ENCODE results near the gene TP53I13. TPM values are rescaled to one million over a fixed set of nuclear protein-coding genes. Genes with fewer than 3 reads are reported as not detected.

TP53I13 gene
- total RNA-seq, 1 experiment from 2014 or later = 123 TPM

DNA sequence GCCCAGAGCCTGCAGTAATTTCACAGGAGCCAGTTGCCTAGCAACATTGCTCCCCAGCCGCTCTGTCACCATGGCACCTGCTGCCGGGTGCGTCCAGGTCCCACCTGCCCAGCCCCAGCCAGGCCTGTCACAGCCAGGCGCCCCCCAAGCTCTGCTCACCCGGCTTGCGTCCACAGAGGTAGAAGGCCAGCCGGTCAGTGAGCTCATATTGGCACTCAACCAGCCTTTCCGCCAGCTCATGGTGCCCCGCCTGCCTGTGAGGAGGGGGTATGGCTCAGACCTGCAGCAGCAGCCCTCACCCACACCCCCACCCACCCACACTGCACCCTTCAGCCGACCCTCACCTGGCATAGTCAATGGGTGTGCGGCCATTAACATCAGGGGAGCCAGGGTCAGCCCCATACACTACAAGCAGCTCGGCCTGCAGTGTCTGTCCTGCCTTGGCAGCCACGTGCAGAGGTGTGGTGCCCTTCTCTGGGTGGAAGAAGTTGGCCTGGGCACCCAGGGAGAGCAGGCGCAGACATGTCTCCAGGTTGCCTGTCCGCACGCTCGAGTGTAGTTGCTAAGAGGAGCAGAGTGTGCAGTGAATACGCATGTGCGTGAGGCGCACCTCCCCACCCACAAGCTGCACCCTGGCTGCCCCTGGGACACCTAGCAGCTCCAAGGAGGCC is 13.2 kb downstream of the TP53I13 start:
- Histone ChIP-seq H3K9me3 (ENCODE audit: control insufficient read depth, insufficient read depth, low read depth, low read length) (no peaks in the 10 kb centered on the region), H3K27ac (ENCODE audit: low read length) (no peak overlapping the region), H3K36me3 (ENCODE audit: control insufficient read depth, insufficient read depth, low read length) (0 out of 2 replicates have a peak, but pooled peaks cover 2% of the 10 kb centered on the region), H3K4me3 (ENCODE audit: low read depth in 2 of 2, low read length in 2 of 2) (no peak overlapping the region), H3K27me3 (ENCODE audit: control insufficient read depth, insufficient read depth, low read length) (no peaks in the 10 kb centered on the region), H3K4me1 (ENCODE audit: control insufficient read depth, insufficient read depth, low read length) (peaks cover 5% of the 10 kb centered on the region; the same call in 1 of the 2 replicates)
- TF ChIP-seq TCF7L2 (IDR thresholded peaks at IDR 0.05; ENCODE audit: low read depth, low read length) (no peak), SIN3A (IDR thresholded peaks at IDR 0.05; ENCODE audit: borderline replicate concordance, insufficient read depth, low read depth, low read length) (no peak), POLR2AphosphoS5 (IDR thresholded peaks at IDR 0.05; ENCODE audit: low read depth, low read length) (no peak)
- TF ChIP-seq, protein P1, sequence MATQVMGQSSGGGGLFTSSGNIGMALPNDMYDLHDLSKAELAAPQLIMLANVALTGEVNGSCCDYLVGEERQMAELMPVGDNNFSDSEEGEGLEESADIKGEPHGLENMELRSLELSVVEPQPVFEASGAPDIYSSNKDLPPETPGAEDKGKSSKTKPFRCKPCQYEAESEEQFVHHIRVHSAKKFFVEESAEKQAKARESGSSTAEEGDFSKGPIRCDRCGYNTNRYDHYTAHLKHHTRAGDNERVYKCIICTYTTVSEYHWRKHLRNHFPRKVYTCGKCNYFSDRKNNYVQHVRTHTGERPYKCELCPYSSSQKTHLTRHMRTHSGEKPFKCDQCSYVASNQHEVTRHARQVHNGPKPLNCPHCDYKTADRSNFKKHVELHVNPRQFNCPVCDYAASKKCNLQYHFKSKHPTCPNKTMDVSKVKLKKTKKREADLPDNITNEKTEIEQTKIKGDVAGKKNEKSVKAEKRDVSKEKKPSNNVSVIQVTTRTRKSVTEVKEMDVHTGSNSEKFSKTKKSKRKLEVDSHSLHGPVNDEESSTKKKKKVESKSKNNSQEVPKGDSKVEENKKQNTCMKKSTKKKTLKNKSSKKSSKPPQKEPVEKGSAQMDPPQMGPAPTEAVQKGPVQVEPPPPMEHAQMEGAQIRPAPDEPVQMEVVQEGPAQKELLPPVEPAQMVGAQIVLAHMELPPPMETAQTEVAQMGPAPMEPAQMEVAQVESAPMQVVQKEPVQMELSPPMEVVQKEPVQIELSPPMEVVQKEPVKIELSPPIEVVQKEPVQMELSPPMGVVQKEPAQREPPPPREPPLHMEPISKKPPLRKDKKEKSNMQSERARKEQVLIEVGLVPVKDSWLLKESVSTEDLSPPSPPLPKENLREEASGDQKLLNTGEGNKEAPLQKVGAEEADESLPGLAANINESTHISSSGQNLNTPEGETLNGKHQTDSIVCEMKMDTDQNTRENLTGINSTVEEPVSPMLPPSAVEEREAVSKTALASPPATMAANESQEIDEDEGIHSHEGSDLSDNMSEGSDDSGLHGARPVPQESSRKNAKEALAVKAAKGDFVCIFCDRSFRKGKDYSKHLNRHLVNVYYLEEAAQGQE (IDR thresholded peaks at IDR 0.05; ENCODE audit: insufficient read depth in 1 of 2, low read depth in 2 of 2, low read length in 1 of 2) = no peak
- TF ChIP-seq, protein P2, sequence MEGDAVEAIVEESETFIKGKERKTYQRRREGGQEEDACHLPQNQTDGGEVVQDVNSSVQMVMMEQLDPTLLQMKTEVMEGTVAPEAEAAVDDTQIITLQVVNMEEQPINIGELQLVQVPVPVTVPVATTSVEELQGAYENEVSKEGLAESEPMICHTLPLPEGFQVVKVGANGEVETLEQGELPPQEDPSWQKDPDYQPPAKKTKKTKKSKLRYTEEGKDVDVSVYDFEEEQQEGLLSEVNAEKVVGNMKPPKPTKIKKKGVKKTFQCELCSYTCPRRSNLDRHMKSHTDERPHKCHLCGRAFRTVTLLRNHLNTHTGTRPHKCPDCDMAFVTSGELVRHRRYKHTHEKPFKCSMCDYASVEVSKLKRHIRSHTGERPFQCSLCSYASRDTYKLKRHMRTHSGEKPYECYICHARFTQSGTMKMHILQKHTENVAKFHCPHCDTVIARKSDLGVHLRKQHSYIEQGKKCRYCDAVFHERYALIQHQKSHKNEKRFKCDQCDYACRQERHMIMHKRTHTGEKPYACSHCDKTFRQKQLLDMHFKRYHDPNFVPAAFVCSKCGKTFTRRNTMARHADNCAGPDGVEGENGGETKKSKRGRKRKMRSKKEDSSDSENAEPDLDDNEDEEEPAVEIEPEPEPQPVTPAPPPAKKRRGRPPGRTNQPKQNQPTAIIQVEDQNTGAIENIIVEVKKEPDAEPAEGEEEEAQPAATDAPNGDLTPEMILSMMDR (IDR thresholded peaks at IDR 0.05) = no peak
- BruUV-seq (replicated peaks) = no TSS peak
- DNase-seq (ENCODE audit: low read depth, low spot score) (no peak), ATAC-seq (no peak; the same call in 1 of the 2 replicates)
- ChIA-PET CTCF (interaction anchor here (1.2 to 1.9 kb wide), 3 partner anchors 9 to 197 kb away, joined by 3 to 13 read pairs (median 5); partner anchors contain the start of gene ANKRD13B), POLR2A (interaction anchor here (0.6 to 1.1 kb wide), 2 partner anchors 10 to 226 kb away, joined by 3 to 15 read pairs; no protein-coding TSS in a partner anchor)
- intact Hi-C loops (cut with micrococcal nuclease; ENCODE audit: unreplicated experiment) (no loop called here), in situ Hi-C loops (cut with HindIII; ENCODE audit: low pct_unique_long_range_greater_than_20kb, low sequenced_read_pairs) (no loop called here)

DNA sequence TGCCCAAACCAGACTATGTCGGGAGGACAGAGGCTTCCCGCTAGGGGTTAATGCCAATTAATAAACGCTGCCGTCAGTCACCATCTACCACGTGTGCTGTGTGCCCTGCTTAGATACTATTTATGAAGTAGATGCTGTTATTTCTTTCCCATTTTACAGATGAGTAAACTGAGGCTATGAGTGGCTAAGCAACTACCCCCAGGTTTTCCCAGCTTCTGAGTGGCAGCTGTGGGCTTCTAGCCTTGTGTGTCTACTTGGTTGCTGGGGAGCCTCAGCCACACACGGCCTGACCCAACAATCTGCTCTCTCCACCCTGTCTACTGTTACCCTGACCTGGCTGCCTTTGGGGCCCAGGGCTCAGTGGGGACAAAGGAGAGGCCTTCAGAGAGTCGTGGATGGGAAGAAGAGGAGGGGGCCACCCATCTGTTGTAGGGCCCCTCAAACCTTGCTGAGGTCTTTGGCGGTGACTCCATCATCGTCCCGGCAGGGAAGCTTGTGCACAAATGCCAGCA is 13.8 kb downstream of the TP53I13 start:
- in situ Hi-C loops (cut with HindIII; ENCODE audit: low pct_unique_long_range_greater_than_20kb, low sequenced_read_pairs) (no loop called here), intact Hi-C loops (cut with micrococcal nuclease; ENCODE audit: unreplicated experiment) (no loop called here)
- CTCF ChIA-PET = interaction anchor here (1.9 kb wide), 1 partner anchor 10 kb away, joined by 13 read pairs; the partner anchor contains the start of gene ANKRD13B
- no peak for DNase-seq (ENCODE audit: low read depth, low spot score)
- ATAC-seq = no peak
- 0 out of 2 replicates have a peak, but pooled peaks cover 2% of the 10 kb centered on the region for H3K36me3 ChIP-seq (ENCODE audit: control insufficient read depth, insufficient read depth, low read length)
- BruUV-seq (replicated peaks) = no TSS peak
- POLR2A ChIA-PET = interaction anchor here (1.1 kb wide), 1 partner anchor 10 kb away, joined by 15 read pairs; no protein-coding TSS in a partner anchor
- TF ChIP-seq, protein P2 (IDR thresholded peaks at IDR 0.05) = no peak
- TF ChIP-seq POLR2AphosphoS5 (IDR thresholded peaks at IDR 0.05; ENCODE audit: low read depth, low read length) (no peak), SIN3A (IDR thresholded peaks at IDR 0.05; ENCODE audit: borderline replicate concordance, insufficient read depth, low read depth, low read length) (no peak), TCF7L2 (IDR thresholded peaks at IDR 0.05; ENCODE audit: low read depth, low read length) (no peak)
- TF ChIP-seq, protein P1 (IDR thresholded peaks at IDR 0.05; ENCODE audit: insufficient read depth in 1 of 2, low read depth in 2 of 2, low read length in 1 of 2) = no peak
- peaks cover 8% of the 10 kb centered on the region for H3K4me1 ChIP-seq (ENCODE audit: control insufficient read depth, insufficient read depth, low read length)
- H3K27ac ChIP-seq (ENCODE audit: low read length) = no peak overlapping the region
- no peak overlapping the region for H3K4me3 ChIP-seq (ENCODE audit: low read depth in 2 of 2, low read length in 2 of 2)
- H3K27me3 ChIP-seq (ENCODE audit: control insufficient read depth, insufficient read depth, low read length) = no peaks in the 10 kb centered on the region
- no peaks in the 10 kb centered on the region for H3K9me3 ChIP-seq (ENCODE audit: control insufficient read depth, insufficient read depth, low read depth, low read length)

Measured in Panc1 (cell line).